ENCODE measurements around the gene DYSF.

The DYSF gene

DNA sequence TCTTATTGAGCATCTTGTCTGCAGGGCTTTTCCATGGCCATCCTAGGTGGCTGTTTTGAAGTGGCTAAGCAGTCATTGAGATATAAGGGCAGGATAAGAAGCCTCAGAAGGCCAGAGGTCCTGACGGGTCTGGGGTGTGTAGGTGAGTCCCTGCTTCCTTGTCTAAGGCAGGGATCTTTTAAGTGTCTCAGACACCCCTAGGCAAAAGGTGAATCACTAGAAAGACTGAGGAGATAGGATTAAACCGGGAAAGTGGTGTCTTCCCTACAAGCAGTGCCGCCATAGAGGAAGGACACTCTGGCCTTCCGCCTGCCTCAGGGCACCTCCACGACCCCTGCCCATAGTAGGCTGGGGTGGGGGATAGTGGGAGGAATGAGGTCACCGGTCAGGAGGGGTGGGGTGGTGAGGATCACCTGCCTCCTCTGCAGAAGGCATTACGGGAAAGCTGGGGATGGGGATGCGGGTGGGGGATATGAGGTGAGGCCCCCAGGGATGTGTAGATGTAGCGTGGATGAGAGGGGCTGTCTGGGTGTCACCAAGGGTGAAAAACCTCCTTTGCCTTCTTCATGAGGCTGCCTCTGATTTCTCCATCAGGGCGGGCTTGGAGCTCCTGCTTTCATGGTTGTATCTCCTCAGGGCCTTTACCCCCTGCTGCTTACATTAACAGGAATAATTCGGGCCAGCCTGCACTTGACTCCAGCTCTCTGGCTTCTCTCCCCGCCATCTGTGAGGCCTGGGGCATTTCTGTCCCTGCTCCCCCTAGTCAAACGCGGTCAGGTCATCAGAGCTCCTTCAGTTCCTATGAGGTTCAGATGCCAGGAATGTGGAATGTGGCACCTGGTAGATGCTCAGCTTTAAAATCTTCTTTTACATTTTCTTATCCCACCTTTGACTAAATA, 244.0 kb downstream of the DYSF start:
- peak in 1 of 2 experiments; percentile 34 for DNase-seq

DNA sequence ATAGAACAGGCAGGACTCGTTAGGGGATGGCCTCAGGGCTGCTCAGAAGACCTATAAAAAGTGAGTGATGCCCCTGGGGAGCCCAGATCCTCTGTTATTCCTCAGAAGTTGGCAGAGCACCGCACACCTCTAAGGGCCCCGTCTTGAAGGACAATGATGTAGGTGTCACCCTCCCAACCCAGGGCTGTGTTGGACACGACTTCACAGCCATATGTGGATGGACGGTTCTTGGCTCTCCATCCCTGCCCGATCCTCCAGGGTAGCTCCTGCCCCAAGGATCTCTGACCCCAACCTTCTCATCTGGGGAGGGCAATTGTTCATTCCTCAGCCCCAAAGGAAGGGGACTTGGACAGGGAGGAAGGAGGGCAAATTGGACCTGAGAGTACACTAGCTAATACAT, 246.1 kb downstream of the DYSF start:
- no peak for DNase-seq

DNA sequence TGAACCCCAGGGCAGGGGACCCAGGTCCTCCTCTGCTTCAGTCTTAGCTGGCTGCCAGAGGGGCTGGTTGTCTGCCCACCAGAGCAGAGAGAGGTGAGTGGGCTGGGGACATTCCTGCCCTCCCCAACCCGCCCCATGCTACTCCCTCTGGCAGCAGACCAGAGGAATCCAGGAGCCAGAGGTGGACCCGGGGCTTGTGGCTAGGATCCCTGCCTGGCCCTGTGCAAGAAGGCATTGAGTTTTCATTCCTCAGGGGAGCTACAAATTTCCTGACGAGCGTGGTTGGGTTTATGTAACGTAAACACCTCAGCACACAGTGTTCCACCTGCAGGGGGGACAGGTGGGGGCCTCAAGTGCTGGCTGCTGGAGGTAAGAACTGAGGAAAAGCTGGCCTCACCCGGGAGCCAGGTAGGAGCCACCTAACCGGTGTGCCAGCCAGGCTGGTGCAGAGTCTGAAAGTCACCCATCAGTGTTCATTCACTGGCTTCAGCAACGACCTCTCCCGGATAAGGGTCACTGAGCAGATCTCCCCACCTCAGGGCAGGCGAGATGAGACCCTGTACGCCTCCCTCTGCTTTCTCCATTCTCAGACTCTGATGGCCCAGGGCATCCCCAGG, 246.8 kb downstream of the DYSF start:
- DNase-seq: no peak

DNA sequence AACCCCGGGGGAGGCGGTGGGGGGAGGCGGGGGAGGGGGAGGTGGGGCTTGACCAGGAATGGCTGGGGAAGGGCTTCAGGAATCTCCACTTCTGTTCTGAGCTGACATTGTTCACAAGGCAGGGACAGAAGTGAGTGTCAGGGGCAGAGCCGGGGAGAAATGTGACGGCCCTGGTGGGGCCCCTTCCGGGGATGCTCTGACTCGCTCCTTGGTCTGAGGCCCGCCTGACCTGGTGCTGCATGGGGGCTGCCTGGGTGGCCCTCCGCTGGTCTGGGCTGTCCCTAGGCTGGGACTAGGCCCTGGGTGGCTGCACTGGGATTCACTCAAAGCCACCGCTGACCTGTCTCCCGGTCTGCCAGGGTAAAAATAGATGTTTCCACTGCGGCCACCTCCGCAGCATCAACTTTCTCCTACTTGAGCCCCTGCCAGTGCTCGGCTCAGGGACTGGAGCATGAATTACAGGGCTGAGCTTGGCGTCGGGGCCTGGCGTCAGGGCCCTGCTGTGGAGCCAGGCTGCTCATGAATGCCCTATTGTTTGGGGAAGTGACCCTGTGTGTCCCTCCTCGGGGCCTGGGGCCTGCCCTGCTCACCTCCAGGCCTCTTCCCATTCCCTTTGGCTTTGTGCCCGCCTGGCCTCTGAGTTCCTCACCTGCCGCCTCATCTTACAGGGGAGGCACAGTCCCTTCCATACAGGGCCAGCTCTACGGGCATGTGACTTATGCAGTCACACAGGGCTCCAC, 247.5 kb downstream of the DYSF start:
- DNase-seq: no peak

DNA sequence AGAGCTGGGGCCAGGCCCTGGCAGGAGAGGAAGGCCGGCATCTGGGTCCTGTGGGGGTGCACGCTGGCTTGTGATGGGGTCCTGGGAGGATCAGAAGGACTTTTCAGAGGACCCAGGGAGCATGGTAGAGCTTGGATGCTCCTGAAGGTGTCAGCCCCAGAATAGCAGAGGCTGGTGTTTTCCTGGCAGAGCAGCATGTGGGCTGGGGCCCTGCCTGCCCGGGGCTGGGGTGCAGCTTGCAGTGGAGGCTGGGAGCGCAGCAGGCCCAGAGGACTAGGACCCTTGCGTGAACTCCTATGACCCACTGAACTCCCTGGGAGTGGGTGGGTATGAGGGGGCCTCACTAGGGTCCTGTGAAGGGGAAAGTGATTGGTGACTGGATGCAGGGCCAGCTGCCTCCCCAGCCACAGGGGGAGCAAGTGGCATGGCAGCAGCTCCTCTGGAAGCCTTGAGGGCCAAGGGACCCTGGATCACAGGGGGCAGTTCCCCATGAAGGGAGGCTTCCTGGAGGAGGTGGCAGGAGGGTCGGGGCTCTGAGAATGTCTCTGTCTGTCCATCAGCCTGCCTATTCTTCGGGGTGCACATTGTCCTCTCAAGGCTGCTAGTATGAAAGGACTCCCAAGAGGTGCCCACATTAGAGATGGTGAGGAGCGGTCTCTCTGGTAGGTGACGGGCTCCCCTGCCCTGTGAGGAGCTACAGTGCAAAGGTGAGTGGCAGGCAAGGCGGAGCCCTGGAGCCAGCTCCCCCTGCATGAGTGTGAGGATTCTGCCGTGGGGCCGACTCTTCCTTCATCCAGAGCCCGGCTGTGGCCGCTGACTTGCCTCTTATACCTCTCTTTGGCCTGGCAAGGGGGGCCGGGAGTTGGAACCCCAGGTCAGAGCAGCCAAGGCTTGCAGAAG, 249.0 kb downstream of the DYSF start:
- DNase-seq: no peak

DNA sequence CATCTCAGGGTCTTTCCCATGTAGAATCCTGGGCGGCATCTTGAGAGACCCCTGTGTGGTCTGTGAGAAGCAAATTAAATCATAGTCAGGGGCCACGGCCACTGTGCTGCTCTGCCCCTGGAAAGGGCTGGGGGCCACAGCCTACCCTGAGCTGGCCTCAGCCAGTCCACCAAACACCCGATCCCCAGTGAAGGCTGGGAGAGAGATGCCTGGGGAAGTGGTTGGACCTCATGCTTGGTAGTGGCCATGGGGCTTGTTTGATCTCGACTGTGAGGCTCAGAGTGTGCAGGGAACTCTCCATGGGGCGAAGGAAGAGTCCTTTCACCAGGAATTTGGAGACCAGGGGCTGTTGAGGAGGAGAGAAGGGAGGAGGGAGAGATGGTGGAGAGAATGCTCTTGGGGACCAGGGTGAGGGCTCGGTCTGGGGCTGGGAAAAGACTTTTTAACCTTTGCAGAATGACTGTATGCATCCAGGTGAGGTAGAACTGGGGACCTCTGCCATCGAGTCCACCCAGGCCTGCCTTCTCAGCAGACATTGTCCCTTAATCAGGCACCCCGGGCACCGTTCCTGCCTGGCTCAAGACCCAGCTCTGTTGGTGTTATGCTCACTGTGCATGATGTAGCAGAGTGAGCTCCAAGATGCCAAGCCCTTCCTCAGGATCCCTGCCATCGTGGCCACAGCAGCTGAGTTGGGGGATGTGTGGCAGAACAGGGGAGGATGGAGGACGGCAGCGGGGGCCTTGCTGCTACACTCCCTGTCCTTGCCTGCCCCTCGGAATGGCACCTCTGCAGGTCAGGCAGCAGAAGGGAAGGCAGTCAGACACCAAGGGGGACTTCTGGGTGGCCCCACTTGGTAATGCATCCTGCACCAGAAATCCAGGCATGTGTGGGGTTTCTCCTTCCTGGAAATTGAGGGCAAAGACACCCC, 249.9 kb downstream of the DYSF start:
- DNase-seq: no peak

DNA sequence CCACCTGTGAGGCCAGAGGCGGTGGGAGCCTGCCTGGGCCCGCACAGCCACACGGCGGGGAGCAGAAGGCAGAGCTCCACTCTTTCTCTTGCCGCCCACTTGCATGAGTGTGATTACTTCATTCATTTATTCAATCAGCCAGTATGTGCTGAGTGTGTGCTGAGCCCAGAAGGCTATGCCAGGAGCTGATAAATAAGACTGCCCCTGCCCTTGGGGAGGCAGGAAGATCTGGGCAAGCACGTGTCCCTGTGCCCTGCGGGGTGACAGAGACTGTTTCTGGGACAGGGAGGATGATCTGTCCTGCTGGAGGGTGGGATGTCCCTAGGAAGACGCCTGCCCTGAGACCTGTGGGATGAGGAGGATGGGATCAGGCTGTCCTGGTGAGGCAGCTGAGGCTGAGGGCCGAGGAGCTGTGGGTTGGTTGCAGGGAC, 250.8 kb downstream of the DYSF start:
- no peak for DNase-seq

DNA sequence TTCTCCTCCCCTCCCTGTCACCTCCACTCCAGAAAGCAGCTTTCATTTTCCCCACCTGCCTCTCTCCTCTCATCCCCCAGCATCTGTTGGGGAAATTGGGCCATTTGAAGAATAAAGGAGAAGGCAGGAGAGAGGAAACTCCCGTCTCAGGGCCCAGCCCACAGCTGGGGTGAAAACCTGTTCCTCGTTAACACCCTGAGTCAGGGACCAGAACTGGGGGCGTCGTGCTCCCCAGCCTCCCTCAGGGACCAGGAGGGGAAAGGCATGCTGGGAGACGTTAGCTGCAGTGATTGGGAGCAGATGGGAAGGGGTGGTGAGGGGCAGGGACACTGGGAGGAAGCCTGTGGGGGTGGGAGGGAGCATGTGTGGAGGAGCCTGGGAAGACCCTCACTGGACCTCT, 251.3 kb downstream of the DYSF start:
- no peak for DNase-seq

DNA sequence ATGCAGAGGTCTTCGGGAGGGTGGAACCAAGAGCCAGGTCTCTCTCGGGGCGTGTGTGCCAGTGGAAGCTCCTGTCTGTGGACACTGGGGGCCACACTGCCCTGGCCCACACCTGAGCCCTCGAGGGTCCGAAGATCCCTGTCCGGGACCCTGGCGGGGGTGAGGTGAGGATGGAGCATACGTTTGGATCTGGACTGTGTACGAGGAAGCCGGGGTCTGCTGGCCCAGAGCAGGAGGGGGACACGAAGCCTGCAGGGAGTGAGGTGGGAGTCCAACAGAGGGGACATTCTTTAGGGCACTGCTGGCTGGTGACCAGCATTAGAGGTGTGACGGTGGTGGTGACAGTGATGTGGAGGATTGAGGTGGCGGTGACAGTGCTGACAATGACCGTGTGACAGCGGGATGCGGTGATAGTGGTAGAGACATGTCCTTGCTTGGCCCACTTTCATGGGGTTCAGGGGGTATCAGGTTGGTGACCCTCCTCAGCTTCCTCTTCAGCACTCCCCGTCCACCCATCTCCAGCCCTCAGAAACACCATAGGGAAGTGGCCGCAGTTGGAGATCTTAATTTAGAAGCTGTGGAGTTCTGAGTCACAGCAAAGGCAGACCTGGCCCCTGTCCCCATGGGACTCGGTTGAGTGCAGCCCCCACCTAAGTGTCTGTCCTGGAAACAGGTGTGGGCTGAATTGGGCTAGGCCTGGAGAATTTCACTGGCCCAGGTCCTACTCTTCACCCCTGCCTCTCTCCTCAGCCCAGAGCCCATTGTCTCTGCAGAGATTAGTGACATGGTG, 252.0 kb downstream of the DYSF start:
- no peak for DNase-seq

DNA sequence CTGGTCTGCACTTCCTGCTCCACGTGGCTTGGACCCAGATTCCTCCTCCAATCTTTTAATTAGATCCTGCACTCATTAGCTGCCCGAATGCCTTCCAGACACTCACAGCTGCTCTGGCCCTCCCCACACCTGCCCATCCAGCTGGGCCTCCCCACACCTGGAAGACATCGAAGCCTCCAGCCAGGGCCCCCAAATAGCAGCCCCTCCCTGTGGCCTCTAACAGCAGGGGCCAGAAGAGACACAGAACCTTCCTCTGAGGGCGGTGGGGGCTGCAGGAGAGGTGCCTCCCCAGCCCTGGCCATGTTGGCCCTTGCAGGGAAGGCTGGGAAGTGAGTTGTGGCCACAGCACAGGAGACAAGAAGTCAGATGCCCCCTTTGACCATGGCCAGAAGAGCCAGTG, 252.8 kb downstream of the DYSF start:
- no peak for DNase-seq

DNA sequence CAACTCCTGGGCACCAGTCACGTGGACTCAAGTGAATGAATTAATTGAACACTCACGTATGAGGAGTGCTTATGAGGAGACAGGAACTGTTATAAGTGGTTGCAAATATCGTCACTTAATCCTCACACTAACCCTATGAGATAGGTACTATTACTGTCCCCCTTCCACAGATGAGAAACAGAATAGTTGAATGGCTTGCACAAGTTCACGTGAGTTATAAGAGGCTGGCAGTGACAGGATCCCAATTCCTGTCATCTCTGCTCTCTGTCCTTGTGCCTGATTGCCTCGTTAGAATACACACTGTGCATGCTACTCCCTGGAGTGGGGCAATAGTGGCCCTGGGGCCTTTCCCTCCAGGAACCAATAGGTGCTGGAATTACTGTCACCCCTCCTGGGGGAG, 253.5 kb downstream of the DYSF start:
- no peak for DNase-seq

DNA sequence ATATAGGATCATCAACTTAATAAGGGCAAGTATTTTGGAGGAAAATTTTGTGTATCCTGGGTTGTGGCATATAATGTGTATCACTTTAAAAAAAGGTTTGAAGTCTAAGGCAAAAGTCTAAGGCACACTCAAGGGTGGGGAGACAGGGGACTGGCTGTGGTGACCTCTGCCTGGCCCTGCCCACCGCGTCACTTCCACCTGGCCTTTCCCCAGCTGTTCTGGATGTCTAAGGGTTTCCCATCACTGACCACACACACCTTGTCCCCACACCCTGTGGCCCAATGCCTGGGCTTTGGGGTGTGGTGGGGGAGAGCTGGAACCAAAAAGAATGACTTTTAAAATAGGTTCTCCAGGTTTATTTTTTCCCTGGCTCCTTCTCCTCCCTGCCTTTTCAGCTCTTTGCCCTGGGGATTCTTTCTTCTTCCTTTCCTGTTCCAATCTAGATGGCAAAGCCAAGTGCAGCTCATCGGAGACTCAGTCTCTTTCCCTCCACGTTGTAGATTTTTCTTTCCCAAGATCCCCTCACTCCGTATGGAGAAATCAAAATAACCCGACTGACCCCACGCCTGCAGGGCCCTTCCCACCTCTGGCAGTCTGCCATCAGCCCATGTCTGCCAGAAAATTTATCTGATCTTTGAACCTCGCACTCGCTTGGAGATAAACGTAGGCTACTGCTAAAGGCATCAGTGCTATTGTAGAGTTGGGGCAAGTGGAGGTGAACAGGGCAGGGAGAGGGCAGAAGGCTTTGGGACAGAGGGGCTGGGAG, 257.2 kb downstream of the DYSF start:
- no peak for DNase-seq

DNA sequence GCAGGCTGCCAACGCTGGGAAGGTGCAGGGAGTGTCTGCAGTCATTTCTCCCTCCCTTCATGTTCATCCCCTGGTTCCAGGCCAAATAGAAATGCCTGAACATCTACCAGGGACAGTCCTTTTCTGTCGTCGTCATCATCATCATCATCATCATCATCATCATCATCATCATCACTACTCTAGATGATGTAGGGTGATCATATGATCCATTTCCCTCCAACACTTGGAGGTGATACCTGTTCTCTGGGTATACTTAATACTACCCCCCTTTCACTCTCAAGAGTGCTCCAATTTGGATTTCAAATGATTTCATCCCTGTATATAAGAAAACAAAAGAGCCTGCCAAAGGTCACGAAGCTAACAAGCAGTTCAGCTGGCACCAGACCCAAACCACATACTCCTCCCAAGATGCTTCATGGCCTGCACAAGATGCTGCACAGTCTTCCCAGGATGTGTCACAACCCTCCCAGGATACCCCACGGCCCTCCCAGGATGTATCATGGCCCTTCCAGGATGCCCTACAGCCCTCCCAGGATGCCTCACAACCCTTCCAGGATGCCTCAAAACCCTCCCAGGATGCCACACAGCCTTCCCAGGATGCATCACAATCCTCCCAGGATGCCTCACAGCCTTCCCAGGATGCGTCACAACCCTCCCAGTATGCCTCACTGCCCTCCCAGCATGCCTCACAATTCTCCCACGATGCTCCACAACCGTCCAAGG, 257.9 kb downstream of the DYSF start:
- DNase-seq: no peak

DNA sequence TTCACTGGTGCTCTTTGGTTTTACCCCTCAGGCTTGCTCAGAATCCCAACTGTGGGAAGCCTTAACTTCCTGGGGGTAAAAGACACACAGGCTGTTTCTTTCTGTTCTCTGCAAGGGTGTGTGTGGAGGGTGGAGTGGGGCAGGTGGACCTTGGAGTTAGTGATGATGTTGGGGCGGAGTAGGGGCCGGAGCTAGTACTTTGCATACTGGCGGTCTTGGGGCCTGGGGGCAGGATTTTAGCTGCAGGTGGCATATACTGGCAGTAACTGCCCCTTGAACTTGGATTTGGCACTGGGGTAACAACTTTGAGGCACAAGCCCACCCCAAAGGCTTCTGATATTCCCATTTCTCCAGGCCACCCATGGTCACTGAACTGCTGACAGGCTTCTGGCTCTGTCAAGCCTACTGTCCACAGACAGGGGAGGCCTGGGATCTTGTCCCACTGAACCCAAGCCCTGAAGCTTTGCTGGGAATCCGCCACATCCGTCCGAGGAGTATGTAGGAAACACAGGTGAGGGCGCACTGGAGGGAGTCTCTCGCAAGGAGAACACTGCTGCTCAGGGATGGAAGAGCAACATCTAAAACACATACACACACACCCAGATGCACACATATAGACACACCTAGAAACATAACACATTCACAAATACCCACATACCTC, 258.9 kb downstream of the DYSF start:
- no peak for DNase-seq

DNA sequence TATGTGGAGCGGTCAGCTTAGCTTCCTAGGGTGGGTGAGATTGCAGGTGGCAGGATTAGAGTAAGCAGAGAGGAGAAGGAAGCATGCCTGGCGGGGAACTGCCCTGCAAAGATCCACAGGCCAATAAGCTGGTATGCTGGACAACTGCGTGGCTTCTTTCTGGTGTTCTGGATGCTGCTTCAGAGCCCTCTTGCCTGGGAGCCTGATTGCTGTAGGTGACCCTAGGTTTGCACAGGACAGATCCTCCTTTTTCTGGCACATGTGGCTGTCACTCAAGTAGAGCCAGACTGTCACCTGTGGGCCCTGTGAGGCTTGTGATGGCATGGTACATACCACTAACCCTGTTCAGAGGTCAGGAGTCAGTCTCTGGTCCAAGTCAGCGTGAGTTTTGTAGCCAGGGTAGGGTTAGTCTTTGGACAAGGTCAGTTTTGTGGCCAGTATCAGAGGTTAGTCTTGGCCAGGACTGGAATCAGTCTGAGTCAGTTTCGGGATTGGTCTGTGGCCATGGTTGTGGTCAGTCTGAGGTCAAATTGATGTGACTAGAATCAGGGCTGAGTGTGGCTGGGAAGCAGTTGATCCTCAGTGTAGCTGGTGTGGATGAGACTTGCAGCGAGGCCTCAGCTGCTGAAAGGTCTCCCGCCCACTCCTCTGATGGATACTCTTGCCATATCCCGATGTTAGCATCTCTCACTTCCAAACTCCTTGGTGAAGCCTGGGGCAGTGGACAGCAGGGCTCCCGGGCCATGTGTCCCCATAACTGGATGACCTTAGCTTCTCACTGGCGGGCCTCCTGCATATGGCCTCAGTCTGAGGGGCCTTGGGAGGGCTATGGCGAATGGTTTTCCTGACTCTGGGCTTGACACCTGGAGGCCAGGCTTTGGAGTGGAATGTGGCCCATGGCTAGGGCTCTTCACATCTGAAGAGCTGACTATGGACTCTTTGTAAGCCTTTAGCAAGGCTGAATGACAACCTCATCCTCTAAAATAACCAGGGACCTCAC, 260.5 kb downstream of the DYSF start:
- DNase-seq: no peak

DNA sequence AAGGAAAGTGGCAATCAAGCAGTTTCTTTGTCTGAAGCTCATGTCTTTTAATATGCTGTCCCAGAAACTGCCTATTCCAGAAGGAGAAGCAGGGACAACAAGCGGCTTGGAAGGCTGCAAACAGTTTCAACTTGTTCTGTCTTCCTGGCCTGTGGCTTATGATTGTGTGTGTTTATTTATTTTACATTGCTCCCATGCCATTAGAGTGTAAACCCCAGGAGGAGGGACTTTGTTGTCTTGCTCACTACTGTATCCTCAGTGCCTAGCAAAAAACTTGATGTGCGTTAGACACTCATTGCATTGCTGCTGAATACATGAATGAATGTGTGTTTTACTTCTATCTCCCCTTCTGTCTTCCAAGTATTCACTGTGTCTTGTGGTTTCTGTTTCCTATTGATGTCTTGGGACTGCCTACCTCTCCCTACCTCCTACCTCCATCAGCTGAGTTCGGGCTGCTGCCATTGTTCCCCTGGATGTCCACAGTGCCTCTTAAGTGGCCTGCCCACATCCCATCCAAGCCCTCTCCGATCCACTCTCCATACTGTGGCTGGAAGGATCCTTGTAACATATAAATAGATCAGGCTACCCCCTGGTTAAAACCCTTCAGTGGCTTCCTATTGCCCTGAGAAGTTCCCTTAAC, 261.4 kb downstream of the DYSF start:
- no peak for DNase-seq

DNA sequence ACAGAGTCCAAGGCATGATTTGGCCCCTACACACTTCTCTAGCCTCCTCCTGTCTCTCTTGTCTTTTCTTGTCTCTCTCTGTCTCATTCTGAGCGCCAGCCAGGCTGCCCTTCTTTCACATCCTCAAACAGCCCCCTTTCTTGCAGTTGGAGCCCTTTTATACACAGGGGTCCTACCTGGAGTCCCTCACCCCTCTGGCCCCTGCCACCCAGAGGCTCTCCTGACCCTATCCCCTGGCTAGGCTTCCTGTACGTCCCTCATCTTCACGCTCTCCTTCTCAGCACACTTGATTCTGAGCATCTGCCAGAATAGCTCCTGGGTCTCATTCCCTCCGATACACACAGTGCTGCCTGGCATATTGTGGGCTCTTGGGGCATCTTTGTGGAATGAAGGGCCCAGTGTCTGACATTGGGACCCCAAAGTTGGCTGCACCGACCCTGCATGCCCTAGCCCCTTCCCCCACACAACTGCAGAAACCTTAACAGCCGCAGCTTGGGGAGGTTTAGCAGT, 261.9 kb downstream of the DYSF start:
- no peak for DNase-seq

Data from NCI-H446 (cell line).